Peyer's patch (tissue), 4 donors: ENCODE results near the gene DIAPH2. TPM values are rescaled to one million over a fixed set of nuclear protein-coding genes. Genes with fewer than 3 reads are reported as not detected.

Experiments
- DNase-seq, 3 donors: peaks; one replicate each; pipeline ENCODE4 v3.0.0-alpha.2; 2017 to 2019
- H3K27ac ChIP-seq, 4 donors: fragments of 200-600 bp; sonication (generic); one replicate each; pipeline ENCODE4 v1.5.1; 2016 to 2019
- H3K27me3 ChIP-seq, 2 donors: fragments of 200-600 bp; sonication (generic); one replicate each; pipeline ENCODE4 v1.5.1; 2019
- H3K36me3 ChIP-seq, 3 donors: fragments of 200-600 bp; sonication (generic); one replicate each; pipeline ENCODE4 v1.5.1; 2016 to 2019
- H3K4me1 ChIP-seq, 4 donors: fragments of 200-600 bp; sonication (generic); one replicate each; pipeline ENCODE4 v1.5.1; 2016 to 2019
- H3K4me3 ChIP-seq, 4 donors: fragments of 200-600 bp; sonication (generic); 1 replicate in 3 of 4; 2 replicates in 1 of 4; pipeline ENCODE4 v1.5.1; 2016 to 2019; ENCODE audit warnings: mild to moderate bottlenecking in 1 of 4
- H3K9me3 ChIP-seq, 4 donors: fragments of 200-600 bp; sonication (generic); one replicate each; pipeline ENCODE4 v1.5.1; 2016 to 2019; ENCODE audit warnings: mild to moderate bottlenecking in 1 of 4
- POLR2A ChIP-seq, 2 donors: fragments of 450-650 bp; IDR thresholded peaks; one replicate each; pipeline ENCODE4 v1.5.1; 2017; ENCODE audit warnings: antibody characterized with exemption in 2 of 2, mild to moderate bottlenecking in 2 of 2, moderate library complexity in 2 of 2
- total RNA-seq, 4 donors: library from RNA; depleted of rRNA; stranded (reverse); fragments of >200 nt; gene quantifications; one replicate each; pipeline ENCODE4 v1.1.0, GENCODE V29; 2016
- TF ChIP-seq, protein P1 (sequence below), 6 experiments: fragments of 450-650 bp in 4 of 6; fragments of 200-600 bp in 2 of 6; sonication (generic) in 1 of 6; IDR thresholded peaks; one replicate each; pipeline ENCODE4 v1.5.1; 2017 to 2019; ENCODE audit warnings: antibody characterized with exemption in 6 of 6, mild to moderate bottlenecking in 3 of 6, moderate library complexity in 1 of 6

The DIAPH2 gene
- total RNA-seq, 4 donors from 2014 or later, result 15.1 to 114 (median 33.0) TPM

DNA sequence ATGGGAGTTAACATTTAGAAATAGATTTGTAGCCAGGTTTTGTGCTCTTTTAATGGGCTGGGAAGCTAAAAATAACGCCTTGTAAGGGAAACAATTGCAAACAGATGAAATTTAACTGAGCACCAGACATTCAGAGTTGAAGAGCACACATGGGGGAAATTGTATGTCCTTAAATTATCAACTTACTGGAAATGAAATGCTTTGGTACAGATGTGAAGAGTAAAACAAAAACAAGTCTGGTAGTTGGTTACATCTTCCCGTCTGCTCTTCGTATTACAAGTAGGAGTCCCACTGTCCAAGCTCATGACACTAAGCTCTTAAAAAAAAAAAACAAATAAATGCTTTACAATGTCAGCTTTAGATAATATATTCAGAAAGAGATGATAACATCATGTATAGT lies 139.5 kb downstream of the DIAPH2 start:
- no peak for TF ChIP-seq POLR2A (IDR thresholded peaks at IDR 0.05)
- TF ChIP-seq, protein P1, sequence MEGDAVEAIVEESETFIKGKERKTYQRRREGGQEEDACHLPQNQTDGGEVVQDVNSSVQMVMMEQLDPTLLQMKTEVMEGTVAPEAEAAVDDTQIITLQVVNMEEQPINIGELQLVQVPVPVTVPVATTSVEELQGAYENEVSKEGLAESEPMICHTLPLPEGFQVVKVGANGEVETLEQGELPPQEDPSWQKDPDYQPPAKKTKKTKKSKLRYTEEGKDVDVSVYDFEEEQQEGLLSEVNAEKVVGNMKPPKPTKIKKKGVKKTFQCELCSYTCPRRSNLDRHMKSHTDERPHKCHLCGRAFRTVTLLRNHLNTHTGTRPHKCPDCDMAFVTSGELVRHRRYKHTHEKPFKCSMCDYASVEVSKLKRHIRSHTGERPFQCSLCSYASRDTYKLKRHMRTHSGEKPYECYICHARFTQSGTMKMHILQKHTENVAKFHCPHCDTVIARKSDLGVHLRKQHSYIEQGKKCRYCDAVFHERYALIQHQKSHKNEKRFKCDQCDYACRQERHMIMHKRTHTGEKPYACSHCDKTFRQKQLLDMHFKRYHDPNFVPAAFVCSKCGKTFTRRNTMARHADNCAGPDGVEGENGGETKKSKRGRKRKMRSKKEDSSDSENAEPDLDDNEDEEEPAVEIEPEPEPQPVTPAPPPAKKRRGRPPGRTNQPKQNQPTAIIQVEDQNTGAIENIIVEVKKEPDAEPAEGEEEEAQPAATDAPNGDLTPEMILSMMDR (IDR thresholded peaks at IDR 0.05), result no peak

DNA sequence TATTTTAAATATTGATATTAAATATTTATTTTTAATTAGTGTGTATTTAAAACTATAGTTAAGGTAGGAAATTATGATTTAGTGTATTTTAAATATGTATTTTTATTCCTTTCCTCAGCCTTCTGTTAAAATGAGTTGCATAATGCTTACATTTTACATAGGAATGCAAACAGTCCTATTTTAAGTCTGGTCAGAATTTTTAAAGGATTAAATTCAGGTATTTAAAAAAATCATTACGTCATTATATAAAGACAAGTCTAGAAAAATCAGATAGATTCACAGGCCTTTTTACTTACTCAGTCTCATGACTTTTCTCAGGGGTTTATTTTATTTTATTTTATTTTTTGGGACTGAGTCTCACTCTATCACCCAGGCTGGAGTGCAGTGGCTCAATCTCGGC lies 148.7 kb downstream of the DIAPH2 start:
- no peak for DNase-seq
- Histone ChIP-seq H3K9me3 (no peaks in the 10 kb centered on the region), H3K27ac (no peak overlapping the region), H3K36me3 (no peaks in the 10 kb centered on the region), H3K27me3 (no peaks in the 10 kb centered on the region), H3K4me1 (no peaks in the 10 kb centered on the region), H3K4me3 (no peak overlapping the region)
- TF ChIP-seq, protein P1 (IDR thresholded peaks at IDR 0.05), result no peak
- TF ChIP-seq POLR2A (IDR thresholded peaks at IDR 0.05), result no peak

More for the DNA sequence above, 139.5 kb downstream of the DIAPH2 start:
- H3K4me3 ChIP-seq, result no peak overlapping the region
- DNase-seq, result no peak
- no peaks in the 10 kb centered on the region for H3K4me1 ChIP-seq
- no peaks in the 10 kb centered on the region for H3K9me3 ChIP-seq
- no peaks in the 10 kb centered on the region for H3K36me3 ChIP-seq
- no peak overlapping the region for H3K27ac ChIP-seq
- no peaks in the 10 kb centered on the region for H3K27me3 ChIP-seq

DNA sequence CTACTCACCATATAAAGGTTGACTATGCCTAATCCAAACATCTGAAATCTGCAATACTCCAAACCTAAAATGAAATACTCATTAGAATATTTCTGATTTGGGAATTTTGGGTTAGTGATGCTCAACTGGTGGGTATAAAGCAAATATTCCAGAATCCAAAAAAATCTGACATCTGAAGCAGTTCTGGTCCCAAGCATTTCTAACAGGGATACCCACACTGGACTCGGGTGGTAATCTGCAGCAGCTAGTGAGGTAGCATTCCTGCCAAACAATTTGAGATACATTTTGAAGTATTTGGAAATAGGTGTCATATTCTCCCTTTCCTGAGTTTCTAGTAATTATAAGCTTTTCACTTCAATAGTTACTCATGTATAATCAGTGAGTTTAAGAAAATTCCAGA lies 149.5 kb downstream of the DIAPH2 start:
- Histone ChIP-seq H3K27ac (no peak overlapping the region), H3K4me1 (no peaks in the 10 kb centered on the region), H3K36me3 (no peaks in the 10 kb centered on the region), H3K9me3 (no peaks in the 10 kb centered on the region), H3K27me3 (no peaks in the 10 kb centered on the region), H3K4me3 (no peak overlapping the region)
- TF ChIP-seq, protein P1 (IDR thresholded peaks at IDR 0.05), result no peak
- no peak for TF ChIP-seq POLR2A (IDR thresholded peaks at IDR 0.05)
- DNase-seq, result no peak

DNA sequence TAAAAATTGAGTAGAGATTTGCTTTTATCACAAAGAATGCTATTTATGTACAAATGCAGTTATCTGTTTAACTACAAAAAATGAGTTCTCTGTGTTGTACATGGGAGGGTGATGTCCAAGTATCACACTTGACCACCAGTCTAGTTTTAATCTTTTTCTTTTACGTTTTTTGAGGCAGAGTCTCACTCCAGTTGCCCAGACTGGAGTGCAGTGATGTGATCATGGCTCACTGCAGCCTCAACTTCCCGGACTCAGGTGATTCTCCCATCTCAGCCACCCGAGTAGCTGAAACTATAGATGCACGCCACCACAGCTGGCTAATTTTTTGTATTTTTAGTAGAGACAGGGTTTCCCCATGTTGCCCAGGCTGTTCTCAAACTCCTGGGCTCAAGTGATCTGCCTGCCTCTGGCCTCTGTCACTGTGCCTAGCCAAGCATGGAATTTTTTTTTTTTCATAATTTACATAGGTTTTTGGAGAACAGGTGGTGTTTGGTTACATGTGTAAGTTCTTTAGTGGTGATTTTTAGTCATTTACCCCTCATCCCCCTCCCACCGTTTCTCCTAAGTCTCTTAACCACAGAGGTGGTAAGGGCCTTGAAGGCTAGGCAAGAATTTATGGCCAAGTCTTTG lies 151.1 kb downstream of the DIAPH2 start:
- Histone ChIP-seq H3K36me3 (no peaks in the 10 kb centered on the region), H3K4me3 (no peak overlapping the region), H3K27ac (no peak overlapping the region), H3K27me3 (no peaks in the 10 kb centered on the region), H3K9me3 (no peaks in the 10 kb centered on the region), H3K4me1 (no peaks in the 10 kb centered on the region)
- DNase-seq, result no peak
- TF ChIP-seq, protein P1 (IDR thresholded peaks at IDR 0.05), result no peak
- TF ChIP-seq POLR2A (IDR thresholded peaks at IDR 0.05), result no peak

DNA sequence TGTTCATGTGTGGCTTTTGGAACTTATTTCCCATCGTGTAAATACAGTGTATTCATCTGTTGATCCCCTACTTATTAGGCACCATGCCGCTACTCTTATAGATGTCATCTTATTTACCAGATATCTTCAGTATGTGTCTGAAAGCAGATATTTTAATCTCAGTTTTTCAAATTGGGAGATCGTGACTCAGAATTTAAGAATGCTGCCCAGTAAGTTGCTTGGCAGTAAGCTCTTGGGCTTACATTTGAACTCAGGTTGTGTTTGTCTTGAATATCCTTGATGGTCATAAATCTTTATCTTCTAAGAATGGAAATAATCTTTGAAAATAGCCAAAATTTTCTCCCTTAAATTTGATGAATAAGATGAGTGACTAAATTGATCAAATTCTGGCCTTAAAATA lies 153.2 kb downstream of the DIAPH2 start:
- Histone ChIP-seq H3K27ac (no peak overlapping the region), H3K9me3 (no peaks in the 10 kb centered on the region), H3K36me3 (no peaks in the 10 kb centered on the region), H3K4me1 (no peaks in the 10 kb centered on the region), H3K4me3 (no peak overlapping the region), H3K27me3 (no peaks in the 10 kb centered on the region)
- TF ChIP-seq, protein P1 (IDR thresholded peaks at IDR 0.05), result no peak
- no peak for TF ChIP-seq POLR2A (IDR thresholded peaks at IDR 0.05)
- no peak for DNase-seq

DNA sequence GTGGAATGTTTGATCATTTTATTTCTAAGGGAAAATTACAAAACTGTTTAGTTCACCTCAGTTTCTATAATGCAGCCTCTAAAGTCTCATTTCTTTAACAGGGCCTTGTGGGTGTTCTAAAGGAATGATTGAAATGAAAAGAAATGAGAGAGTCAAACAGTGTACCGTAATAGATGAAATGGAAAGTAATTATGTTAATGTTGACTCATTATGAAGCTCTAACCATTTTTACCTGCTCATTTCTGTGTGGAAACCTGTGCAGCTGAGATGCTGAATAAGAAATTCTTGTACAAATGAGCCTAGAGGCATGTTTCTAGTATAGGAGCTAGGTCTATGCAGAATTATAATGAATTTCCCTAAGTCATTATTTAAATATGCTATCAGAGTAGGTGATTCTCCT lies 153.9 kb downstream of the DIAPH2 start:
- Histone ChIP-seq H3K9me3 (no peaks in the 10 kb centered on the region), H3K4me1 (no peaks in the 10 kb centered on the region), H3K4me3 (no peak overlapping the region), H3K36me3 (no peaks in the 10 kb centered on the region), H3K27me3 (no peaks in the 10 kb centered on the region), H3K27ac (no peak overlapping the region)
- no peak for DNase-seq
- no peak for TF ChIP-seq POLR2A (IDR thresholded peaks at IDR 0.05)
- TF ChIP-seq, protein P1 (IDR thresholded peaks at IDR 0.05), result no peak
